ENCODE measurements around the gene PGK2.
"Not testable (repeated sequence)": the region's sequence is repeated elsewhere in the genome, so short reads cannot be mapped to it uniquely, and the experiment has no call there.

PGK2 gene

DNA sequence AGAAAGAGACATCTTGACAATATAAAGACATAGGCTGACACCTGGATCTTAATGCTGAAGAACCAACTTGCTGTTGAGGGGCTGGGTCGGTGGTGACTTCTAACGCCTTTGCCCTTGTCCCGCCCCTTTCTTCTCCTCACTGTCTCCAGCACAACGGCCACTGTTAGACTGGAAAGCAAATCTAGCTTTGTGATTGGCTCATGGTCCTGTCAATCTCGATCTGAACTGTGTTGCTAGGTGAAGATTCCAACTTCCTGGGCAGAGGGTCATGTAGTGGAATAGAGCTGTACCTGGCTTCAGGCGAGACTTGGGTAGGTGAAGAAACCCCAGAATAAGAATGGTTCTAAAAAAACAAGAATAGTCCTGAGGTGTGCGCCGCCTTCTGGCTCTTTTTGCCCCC, at the start of gene PGK2:
PGK2 (minus strand) TSS at position 110 of the 400 bp plus-strand sequence; CDS start at position 12, 98 bp downstream.
- no peak for DNase-seq

DNA sequence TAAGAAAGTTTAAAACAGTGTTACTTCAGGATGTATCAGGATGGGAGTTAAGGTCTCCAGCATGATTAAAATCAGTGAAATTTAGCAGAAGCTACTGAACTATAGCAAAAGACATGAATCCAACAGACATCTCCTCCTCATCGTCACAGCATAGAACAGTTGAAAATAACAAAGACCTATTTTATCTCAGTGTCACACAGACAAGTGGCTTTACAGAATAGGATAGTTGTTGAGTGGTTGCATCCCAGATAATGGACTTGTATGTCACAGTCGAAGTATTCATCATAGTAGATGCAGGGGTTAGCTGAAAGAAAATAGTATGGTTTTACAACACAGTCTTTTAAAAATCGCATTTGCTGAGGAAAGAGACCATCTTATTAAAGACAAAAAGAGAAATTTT, 48.1 kb upstream of the PGK2 start:
- DNase-seq, result no peak

- DNase-seq, result no peak
These were observed 46.3 kb upstream of the PGK2 start for GRCh38 chr6:49833386-49833785.

DNA sequence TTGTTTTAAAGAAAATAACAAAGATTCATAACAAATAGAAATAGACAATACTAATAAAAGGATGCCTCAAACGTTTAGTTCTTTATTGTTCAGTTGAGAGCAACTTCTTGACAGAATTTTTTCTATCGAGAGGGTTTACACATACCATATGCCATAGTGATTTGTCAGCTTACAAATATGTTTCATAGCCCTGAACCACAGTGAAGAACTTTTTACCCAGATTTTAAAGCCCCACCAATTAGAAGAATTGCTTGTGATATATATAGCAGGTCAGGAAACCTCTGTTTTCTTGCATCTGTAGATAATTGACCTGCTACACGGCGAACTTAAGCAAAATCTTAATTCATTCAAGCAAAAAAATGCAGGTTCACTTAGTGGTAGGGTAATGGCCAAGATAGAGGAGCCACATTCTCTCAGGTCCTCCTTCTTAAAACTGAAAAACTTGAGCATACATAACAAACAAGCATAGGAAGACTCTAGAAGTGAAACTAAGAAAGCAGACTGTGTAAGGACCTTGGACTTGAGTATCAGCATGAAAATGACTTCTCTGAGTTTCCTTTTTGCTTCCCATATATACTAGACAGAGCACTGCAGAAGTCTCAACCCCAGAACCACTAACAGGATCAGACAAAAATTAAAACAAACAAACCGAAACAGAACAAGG, 39.8 kb upstream of the PGK2 start:
- no peak for DNase-seq

DNA sequence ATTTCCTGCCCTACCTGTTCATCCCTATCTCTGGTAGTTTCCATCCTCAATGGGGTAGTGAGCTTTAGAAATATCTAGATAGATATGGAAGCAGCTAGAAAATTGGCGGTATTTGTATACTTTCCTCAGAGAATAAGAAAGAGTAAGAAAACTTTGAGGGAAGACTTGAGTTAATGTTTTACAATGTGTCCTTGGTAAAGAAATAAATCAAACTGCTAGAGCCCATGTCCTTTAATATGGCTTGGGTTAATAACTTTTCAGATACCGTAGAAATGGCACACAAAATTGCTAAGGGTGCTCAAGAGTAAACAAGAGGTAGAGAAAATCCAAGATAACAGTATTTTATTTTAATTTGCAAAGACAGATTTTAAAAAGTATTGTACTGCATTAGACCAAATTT, 28.1 kb upstream of the PGK2 start:
- DNase-seq, result no peak

- no peak for DNase-seq
These were observed 26.2 kb upstream of the PGK2 start for GRCh38 chr6:49813248-49813647.

- DNase-seq, result no peak
These were observed 19.1 kb upstream of the PGK2 start for GRCh38 chr6:49806145-49806544.

DNA sequence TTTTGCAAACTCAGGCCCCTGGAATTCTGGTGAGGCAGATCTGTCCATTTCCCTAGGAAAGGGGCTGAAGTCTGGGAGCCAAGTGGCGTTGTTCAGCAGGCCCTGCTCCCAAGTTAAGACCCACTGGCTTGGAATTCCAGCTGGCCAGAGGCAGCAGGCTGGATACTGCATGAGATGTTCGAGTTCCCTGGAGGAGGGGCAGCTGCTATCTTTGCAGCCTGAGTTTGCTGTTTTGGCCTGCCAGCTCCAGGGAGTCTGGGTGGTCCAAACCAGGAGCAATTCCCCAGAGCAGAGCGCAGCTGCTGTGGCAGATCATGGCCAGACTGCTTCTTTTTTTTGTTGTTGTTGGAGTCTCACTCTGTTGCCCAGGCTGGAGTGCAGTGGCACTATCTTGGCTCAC, 18.2 kb upstream of the PGK2 start:
- DNase-seq, result no peak

GRCh38 chr6:49801525-49801924, 14.4 kb upstream of the PGK2 start:
- no peak for DNase-seq

DNA sequence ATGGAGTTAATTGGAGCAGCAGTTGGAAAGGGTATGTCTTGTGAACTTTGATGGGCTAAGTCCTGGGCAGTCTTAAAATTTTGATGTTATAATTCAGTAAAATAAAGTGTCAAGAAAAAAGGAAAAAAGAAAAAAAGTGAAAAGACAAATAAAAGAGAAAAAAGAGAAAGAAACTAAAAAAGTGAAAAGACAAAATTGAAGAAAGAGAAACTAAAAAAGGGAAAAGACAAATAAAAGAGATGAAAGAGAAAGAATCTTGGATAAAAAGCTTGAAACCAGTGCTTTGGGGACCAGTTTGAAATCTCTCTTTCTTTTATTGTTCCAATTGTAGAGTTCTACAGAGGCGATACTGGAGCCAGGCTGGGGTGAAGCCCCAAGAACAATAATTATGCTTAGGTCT, 12.0 kb upstream of the PGK2 start:
- DNase-seq, result no peak

DNA sequence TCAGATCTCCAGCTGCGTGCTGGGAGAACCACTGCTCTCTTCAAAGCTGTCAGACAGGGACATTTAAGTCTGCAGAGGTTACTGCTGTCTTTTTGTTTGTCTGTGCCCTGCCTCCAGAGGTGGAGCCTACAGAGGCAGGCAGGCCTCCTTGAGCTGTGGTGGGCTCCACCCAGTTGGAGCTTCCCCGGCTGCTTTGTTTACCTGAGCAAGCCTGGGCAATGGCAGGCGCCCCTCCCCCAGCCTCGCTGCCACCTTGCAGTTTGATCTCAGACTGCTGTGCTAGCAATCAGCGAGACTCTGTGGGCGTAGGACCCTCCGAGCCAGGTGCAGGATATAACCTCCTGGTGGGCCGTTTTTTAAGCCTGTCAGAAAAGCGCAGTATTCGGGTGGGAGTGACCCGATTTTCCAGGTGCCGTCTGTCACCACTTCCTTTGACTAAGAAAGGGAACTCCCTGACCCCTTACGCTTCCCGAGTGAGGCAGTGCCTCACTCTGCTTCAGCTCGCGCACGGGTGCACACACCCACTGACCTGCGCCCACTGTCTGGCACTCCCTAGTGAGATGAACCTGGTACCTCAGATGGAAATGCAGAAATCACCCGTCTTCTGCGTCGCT, 9.9 kb upstream of the PGK2 start:
- not testable (repeated sequence) for DNase-seq

- no peak for DNase-seq
These were observed 3.3 kb upstream of the PGK2 start for GRCh38 chr6:49790341-49790740.

DNA sequence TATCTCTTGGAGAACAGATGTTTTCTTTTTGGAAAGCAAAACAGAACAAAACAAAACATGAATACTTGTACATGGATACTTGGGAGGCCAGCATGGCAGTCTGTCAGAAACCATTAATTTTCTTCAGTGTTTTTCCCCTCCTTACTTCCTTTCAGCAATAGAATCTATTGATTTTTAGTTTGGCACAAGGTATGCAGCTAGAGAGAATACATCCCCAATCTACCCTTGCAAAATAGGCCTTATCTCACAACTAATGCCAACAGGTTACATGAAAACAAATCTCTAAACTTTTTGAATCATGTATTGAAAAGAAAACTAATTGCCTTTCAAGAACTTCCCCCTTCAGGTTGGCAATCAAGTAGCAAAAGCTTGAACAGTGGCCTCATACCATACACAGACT, 2.8 kb downstream of the PGK2 start:
- DNase-seq, result no peak

- DNase-seq, result no peak
These were observed 4.4 kb downstream of the PGK2 start for GRCh38 chr6:49782725-49783124.

GRCh38 chr6:49782293-49782692, 4.8 kb downstream of the PGK2 start:
- no peak for DNase-seq

GRCh38 chr6:49776444-49776843, 10.6 kb downstream of the PGK2 start:
- no peak for DNase-seq

GRCh38 chr6:49775043-49775442, 12.0 kb downstream of the PGK2 start:
- no peak for DNase-seq

DNA sequence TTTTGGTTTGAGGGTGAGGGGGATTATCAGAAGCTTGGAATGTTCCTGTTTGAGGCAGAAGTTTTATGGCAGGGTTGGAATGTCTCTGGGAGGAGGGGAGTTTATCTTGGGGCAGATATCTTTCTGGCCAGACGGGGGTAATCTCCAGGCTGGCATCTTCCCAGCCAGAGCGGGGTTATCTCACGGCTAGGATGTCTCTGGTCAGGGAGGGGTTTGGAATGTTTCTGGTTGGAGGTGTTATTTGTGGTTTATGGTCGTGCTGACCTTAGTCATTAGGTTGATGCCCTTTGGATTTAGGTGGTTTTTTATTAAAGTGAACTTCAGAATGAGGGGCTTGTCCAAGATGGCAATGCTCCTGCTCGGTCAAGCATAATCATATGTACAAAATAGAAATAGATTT, 14.8 kb downstream of the PGK2 start:
- DNase-seq, result no peak

GRCh38 chr6:49766762-49767161, 20.3 kb downstream of the PGK2 start:
- no peak for DNase-seq

DNA sequence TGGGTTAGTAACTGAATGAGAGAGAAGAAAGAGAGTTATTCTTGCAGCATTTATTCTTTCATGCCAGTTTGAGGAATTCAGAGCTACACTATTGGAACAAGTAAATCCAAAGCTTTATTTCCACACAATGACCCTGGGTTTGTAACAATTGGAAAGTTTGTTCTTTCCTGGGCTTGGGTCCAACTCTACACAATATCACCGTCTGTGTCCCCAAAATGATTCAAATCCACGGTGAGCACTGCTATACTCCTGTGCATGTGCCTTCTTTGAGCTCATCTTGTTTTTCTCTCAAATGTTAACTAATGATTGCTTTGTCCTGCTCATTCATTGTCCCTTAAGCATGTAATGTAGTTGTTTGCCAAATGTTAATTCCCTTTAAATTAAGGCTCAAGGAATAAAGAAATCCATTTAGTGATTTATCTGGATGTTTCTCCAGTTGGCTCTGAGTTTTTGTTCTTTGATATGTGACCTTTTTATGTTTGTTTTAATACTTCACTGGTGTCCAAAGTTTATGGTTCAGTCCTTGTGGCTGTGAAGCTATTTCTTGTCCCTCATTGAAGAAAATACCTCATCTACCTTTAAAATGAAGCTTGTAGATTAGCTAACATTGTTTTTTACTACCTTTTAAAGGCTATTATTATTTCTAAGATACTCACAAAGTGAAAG, 22.4 kb downstream of the PGK2 start:
- DNase-seq, result no peak

DNA sequence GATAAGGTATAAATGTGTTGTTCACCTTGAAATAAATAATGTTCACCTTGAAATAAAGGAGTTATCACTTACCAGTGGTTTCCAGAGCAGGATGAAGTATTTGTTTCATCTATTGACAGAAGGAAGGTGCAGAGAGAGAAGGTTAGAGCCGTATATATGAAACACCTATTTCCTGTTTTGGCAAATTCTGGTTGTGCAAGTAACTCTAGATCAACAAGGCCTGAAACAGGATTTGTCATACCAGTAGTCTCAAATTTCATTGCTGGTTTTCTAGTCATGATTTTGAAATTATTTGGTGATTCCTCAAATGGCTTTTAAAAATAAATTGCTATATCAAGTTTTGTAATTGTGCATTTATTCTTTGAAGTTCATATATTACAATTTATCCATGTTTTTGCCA, 42.8 kb downstream of the PGK2 start, which contains the start of gene CRISP3:
CRISP3 (minus strand) TSS at position 130 of the 400 bp plus-strand sequence; CDS start at position 109, 21 bp downstream.
- DNase-seq, result no peak

- DNase-seq, result no peak
These were observed 43.7 kb downstream of the PGK2 start for GRCh38 chr6:49743429-49743828.

DNA sequence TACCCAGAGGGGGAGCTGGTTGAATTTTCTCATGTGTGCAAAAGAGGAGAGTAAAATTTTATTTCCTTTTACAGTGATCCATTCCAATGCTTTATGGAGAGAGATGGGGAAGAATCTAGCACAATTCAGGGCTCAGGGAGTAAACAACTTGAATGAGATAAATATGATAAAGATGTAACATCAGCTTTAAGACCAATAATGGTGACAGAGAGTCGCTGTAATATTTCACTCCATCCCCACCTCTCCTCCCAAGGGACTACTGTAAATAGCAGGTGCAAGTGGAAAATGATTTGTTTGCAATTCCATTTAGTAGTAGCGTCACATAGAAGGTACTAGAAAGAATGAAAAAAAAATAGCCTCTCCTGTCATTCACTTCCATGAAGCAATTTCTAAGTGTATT, 47.7 kb downstream of the PGK2 start:
- DNase-seq, result no peak

DNA sequence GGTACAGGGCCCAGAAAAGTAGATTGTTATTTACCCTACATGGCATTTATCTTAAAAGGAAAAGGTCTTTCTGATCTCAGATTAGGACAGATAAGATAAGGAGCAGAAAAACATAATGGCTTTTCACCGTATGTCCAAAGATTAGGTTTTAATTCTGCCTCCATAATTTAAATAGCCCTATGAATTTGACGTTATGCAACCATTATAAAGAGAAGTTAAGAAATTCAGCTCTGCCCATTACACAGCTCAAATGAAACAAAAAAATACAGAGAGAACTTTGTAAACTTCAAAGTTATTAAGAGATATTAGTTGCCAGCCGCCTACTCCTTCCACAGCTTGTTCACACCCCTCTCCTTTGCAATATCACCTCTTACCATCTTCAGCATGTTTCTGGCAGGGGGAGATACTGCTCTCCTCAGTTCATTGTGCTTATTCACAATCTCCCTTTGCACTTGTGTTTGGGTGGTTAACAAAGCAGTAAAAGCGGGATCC, 51.0 kb downstream of the PGK2 start:
- no peak for DNase-seq

All from CD4-positive, alpha-beta T cell treated with Interleukin-17A for 4 hours (primary cell).